C4-2B (cell line): ENCODE data around the gene SFT2D1.

Experiments
- H3K27ac ChIP-seq: fragments of 450-650 bp; 2 replicates; pipeline ENCODE4 v1.5.1; 2017
- CTCF ChIP-seq: fragments of 450-650 bp; conservative IDR thresholded peaks from 2 replicates; pipeline ENCODE4 v1.5.1; 2017; ENCODE audit warnings: mild to moderate bottlenecking
- ZFX ChIP-seq: fragments of 450-650 bp; IDR thresholded peaks from 2 replicates; pipeline ENCODE4 v1.6.1; 2017

Gene SFT2D1

GRCh38 chr6:166278579-166279392, 63.6 kb downstream of the SFT2D1 start:
- H3K27ac ChIP-seq, result no peak overlapping the region
- TF ChIP-seq ZFX (no peak), CTCF (no peak)

- TF ChIP-seq ZFX (no peak), CTCF (no peak)
- H3K27ac ChIP-seq, result no peak overlapping the region
Measured at GRCh38 chr6:166277892-166278578, 64.3 kb downstream of the SFT2D1 start.

- H3K27ac ChIP-seq, result no peak overlapping the region
- TF ChIP-seq CTCF (no peak), ZFX (no peak)
Measured at GRCh38 chr6:166277018-166277417, 65.3 kb downstream of the SFT2D1 start.

GRCh38 chr6:166275714-166276166, 66.6 kb downstream of the SFT2D1 start:
- TF ChIP-seq ZFX (no peak), CTCF (peak; percentile 97)
- H3K27ac ChIP-seq, result no peak overlapping the region

- no peak overlapping the region for H3K27ac ChIP-seq
- TF ChIP-seq CTCF, result no peak
- no peak for TF ChIP-seq ZFX
Measured at GRCh38 chr6:166274739-166275370, 67.5 kb downstream of the SFT2D1 start.

GRCh38 chr6:166274163-166274562, 68.2 kb downstream of the SFT2D1 start:
- TF ChIP-seq ZFX (no peak), CTCF (no peak)
- no peak overlapping the region for H3K27ac ChIP-seq

GRCh38 chr6:166271376-166271765, 71.0 kb downstream of the SFT2D1 start:
- no peak for TF ChIP-seq ZFX
- TF ChIP-seq CTCF, result no peak
- H3K27ac ChIP-seq, result no peak overlapping the region
